ENCODE measurements around the gene YY1AP1.
"Not testable (repeated sequence)": the region's sequence is repeated elsewhere in the genome, so short reads cannot be mapped to it uniquely, and the experiment has no call there.

YY1AP1 gene

GRCh38 chr1:155695608-155696007 is 7.0 kb upstream of the YY1AP1 start:
- DNase-seq, result no peak

DNA sequence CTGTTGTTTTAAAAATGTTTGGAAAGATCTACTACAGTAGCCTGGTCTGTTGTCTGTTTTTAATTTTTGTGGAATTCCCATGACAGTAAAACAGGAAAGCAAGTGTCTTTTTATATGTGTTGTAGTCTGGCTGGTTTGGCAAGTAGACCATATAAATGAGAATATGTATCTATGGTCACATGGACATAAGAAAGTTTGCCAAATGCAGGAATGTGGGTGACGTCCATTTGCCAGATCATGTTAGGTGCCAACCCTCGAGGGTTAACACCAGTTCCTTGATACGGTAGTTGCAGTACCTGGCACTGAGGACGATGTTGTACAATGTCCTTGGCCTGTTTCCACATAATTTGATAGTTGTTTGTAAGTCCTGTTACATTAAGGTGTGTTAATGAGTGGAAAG is 6.5 kb upstream of the YY1AP1 start:
- no peak for DNase-seq

- no peak for DNase-seq
Measured at GRCh38 chr1:155694167-155694566, 5.6 kb upstream of the YY1AP1 start.

GRCh38 chr1:155691992-155692528 is 3.5 kb upstream of the YY1AP1 start:
- no peak for DNase-seq

DNA sequence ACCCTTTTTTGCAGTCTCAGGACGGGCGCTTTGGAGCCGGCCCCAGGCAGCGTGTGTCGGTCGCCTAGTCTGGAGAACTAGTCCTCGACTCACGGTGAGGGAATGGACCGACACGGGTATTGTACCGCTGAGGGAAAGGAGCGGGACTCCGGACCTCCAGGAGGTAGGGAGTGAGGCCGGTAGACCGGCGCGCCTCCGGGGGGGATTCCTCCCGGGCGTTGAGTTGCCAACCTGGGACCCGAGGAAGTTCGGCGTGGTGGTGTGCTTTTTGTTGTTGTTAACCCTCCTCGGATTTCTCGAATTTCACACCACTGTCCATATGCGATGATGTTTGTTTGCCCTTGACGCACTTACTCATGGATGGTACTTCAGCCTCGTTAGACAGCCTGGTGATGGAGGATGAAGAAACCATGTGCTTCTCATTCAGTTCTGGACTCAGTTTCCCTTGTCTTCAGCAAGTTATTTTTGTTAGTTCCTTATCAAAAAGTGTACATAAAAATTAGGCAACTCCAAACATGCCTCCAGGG is 570 bp upstream of the YY1AP1 start, which contains the start of gene DAP3:
Gene DAP3, plus strand, starts transcription at position 11 of the 527 bp plus-strand sequence. CDS start 20,689 bp downstream, outside the sequence.
- not testable (repeated sequence) for DNase-seq

DNA sequence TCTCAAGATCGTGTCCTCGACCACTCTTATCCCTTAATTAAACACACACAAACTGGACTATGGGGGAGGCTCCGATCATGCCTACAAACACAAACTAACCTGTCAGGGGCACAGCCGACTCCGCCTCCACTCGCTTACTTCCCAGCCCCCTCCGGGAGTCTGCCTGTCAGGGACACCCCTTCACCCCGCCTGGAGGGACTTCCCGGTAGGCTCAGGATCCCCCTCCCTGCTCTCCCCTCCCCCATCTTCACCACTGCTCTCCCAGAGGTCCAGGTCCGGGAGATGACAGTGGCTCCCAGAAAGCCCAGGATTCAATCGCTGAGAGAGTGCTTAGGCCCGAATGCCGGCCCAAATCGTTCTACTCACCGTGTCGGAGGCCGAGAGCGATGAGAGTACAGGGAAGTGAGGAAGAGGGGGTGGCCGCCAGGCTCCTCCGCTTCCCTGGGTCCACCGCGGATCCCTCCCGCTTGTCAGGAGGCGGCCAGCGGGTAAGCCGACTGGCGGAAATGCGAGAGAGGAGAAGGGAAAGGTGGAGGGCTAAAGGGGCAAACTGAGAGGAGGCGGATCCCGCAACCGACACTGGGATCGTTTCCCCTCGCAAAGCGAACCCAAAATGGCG is 760 bp downstream of the YY1AP1 start:
- DNase-seq, result not testable (repeated sequence)

- DNase-seq, result no peak
Measured at GRCh38 chr1:155681776-155682175, 6.8 kb downstream of the YY1AP1 start.

DNA sequence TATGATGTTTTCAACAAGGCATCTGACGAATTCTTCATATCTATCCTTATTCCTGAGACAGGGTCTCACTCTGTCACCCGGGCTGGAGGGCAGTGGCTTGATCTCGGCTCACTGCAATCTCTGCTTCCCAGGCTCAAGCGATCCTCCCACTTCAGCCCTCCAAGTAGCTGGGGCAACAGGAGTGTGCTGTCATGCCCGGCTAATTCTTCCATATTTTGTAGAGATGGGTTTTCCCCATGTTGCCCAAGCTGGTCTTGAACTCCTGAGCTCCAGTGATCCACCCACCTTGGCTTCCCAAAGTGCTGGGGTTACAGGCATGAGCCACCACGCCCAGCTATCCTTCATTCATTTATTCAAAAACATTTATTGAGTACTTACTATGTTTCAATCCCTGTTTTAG is 8.0 kb downstream of the YY1AP1 start:
- no peak for DNase-seq

DNA sequence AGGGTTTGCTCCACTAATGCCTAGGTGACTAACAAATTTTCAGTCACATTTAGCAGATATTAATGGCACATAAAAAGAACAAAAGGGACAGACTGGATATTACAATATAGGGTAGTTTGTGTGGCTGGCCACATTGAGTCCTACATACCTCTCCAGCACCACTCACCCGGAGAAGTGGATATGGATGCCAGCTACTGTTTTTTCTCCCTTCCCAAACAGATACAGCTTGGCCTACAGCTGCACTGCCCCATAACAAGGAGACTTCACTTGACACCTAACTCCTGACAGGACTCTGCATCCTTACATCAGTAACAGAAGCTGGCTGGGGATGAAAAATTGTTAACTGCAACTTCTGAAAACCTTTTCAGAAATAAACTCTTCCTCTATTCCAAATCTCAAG is 9.6 kb downstream of the YY1AP1 start:
- not testable (repeated sequence) for DNase-seq

DNA sequence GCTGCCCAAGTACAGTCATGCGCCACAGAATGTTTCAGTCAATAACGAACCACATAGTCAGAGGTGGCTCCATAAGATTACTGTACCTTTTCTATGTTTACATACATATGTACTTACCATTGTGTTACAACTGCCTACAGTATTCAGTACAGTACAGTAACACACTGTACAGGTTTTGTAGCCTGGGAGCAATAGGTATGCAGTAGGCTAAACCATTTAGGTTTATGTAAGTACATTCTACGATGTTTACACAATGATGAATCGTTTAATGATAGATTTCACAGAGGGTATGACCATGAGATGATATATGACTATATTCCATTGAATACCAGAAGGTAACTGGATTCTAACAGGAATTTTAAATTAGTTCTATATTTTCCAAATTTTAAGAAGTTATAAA is 10.5 kb downstream of the YY1AP1 start:
- no peak for DNase-seq

- DNase-seq, result no peak
Measured at GRCh38 chr1:155673003-155673402, 15.6 kb downstream of the YY1AP1 start.

GRCh38 chr1:155671750-155672149 is 16.8 kb downstream of the YY1AP1 start:
- DNase-seq, result no peak

DNA sequence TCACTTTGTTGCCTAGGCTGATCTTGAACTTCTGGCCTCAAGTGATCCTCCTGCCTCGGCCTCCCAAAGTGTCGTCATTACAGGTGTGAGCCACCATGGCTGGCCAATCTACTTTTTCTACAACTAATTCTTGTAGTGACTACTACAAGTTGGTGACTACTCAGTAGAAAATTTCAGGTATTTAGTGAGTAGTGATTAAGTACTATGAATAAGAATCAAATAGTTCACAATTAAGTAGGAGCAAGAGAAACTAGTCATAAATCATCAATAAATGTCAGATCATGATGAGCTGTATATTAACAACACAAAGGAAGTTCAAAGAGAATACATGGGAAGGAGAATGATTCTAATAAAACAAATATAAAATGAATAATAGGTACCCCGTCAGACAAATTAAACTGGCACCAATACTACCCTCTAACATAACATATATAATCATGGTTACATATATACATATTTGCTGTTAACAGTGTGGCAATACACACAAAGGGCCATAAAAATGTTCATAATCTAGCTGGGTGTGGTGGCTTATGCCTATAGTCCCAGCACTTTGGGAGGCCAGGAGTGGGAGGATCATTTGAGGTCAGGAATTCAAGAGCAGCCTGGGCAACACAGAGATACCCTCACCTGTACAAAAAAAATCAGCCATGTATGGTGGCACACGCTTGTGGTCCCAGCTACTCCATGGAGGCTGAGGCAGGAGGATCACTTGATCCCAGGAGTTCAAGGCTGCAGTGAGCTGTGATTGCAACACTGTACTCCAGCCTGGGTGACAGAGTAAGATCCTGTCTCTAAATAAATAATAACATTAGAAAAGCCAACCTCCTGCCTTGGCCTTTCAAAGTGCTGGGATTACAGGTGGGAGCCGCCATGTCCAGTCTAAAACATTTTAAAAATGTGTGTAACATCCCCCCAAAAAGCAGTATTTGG is 19.1 kb downstream of the YY1AP1 start:
- no peak for DNase-seq

- not testable (repeated sequence) for DNase-seq
Measured at GRCh38 chr1:155661239-155661638, 27.3 kb downstream of the YY1AP1 start.

DNA sequence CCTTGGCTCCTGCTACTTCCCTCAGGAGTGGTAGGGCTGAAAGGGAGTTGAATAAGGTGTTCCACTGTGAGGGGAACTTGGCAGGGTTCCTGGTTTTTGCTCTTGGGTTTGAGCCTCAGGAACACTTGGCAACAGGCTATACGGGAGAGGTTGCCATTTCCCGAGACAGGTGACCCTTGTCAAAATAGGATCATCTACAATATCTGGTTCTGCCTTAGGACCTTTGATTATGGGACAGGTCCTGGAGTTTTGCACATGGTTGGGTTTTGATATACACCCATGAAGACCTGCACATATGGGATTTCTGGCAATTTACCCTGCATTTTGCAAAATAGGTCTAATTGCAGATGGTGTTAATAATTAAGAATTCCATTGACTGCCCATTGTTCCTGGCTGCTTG is 31.1 kb downstream of the YY1AP1 start:
- no peak for DNase-seq

DNA sequence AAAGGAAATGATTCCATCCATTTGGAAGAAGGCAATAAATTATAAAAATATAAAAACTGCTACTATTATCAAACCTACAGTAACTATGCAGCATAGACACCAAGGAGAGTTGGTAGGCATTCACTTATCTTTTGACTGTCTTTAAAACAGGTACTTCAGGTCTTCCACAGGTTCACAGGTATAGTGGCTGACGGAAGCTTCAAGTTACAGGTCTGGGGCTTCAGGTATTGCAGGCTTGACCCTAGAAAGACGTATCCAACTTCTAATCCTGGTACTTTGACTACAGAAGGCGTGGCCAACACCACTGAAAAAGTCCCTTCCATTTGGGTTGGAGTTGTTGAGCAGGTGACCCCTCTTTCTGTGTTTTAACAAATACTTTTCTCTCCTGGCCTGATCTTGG is 35.6 kb downstream of the YY1AP1 start:
- no peak for DNase-seq

GRCh38 chr1:155651861-155652661 is 36.5 kb downstream of the YY1AP1 start:
- DNase-seq, result no peak

- DNase-seq, result no peak
Measured at GRCh38 chr1:155650231-155650757, 38.3 kb downstream of the YY1AP1 start.

DNA sequence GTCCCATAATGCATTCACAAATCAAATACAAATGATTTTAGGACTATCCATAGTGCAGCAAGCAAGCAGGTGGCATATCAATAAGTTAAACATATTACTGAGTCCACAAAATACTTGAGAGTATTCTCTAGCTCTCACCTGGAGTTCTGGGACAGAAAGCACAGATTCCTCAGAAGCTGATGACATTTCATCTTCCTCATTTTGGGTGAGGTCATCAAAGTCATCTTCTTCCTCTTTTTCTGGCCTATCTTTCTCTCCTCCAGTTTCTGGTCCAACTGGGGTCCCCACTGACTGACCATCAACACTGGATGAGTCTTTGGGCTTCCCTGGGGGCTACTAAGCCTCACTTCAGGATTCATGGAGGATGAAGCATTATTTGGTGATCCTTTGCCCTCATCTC is 38.9 kb downstream of the YY1AP1 start:
- DNase-seq, result no peak

DNA sequence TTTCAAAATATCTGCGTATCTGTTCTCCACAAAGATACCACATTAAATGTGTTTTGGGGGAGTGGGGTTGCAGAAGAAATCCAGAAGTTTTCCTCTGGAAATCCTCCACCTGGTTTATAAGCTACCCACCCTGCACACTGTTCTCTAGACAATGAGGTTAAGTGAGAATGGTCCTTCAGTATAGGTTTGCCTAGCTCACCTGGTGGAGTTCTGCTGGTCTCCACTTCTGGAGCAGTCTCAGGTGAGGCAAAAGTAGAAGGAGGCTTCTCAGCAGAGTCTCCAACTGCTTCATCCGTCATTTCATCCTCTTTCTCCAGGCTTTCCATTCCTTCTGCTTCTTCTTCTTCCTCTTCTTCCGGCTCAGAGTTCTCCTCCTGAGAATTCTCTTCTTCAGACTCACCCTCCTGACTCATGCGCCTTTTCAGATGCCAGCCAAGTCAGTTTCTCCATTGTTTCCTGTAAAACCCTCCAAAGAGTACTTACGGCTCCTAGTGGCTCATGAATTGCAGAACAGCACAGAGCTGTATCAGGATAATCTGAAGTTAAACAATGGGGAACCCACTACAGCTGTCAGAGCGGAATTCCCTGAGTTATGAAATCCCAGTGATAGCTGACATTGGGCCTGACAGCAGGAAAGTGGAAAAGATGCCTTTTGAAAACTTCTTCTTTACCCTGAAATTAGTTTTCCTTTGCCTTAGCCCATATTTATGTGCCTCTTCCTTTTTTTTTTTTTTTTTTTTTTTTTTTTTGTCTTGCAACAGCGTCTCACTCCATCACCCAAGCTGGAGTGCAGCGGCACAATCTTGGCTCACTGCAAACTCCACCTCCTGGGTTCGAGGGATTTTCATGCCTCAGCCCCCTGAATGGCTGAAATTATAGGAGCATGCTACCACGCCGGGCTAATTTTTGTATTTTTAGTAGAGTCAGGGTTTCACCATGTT is 40.1 kb downstream of the YY1AP1 start:
- DNase-seq, result no peak

DNA sequence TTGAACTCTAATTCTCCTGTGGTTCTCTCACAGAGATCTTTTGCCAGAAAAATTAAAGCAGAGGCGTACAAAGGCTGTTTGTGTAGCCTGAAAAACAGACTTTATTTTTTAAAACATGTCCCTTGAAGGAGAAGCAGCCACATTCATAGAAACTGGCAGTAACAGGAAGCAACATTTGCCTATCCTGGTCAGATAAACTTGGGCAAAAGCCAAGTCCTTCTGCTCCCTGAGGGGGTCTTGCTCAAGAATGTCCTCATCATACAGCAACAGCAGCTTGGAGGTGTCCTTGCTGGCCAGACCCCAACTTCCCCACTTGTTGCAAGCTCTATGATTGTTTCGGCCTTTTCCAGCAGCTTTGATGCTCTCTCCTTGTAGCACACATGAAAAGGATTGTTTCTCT is 42.3 kb downstream of the YY1AP1 start:
- DNase-seq, result no peak

Measured in activated CD4-positive, alpha-beta T cell treated with anti-CD3 and anti-CD28 coated beads for 4 hours (primary cell).